H1 (cell line): ENCODE results near the gene GRM7. TPM values are rescaled to one million over a fixed set of nuclear protein-coding genes. Genes with fewer than 3 reads are reported as not detected.

Experiments
- CTCF ChIA-PET: fragments of 300-600 bp; sonication (Branson Sonifier 250); formaldehyde crosslinking; loops from one replicate; lab custom pipeline; 2021; ENCODE audit not compliant: partially characterized antibody; lab: Charles Lee
- POLR2A ChIA-PET: fragments of 300-600 bp; sonication (Branson Sonifier 250); formaldehyde crosslinking; loops from one replicate; lab custom pipeline; 2021; ENCODE audit warnings: inconsistent platforms; ENCODE audit not compliant: partially characterized antibody; lab: Charles Lee
- DNase-seq, 2 experiments: peaks; one replicate each; pipeline versions ENCODE4 v3.0.0 to v3.0.0-alpha.2; 2010 to 2022; ENCODE audit warnings: low spot score in 2 of 2, low read depth in 1 of 2, mixed read lengths in 1 of 2
- FAIRE-seq: peaks from 2 replicates; lab custom pipeline; 2011; peaks lifted over from hg19 to GRCh38; lab: Jason Lieb, UNC
- H2AFZ ChIP-seq: 2 replicates; pipeline ENCODE4 v1.8.1; 2012; ENCODE audit warnings: low read length, inconsistent platforms
- H2AK5ac ChIP-seq: 2 replicates; pipeline ENCODE4 v1.6.1; 2013; ENCODE audit warnings: low read depth, low read length
- H2BK120ac ChIP-seq: replicated peaks from 2 replicates; pipeline ENCODE3; 2013; ENCODE audit warnings: low read depth, low read length, inconsistent platforms
- H2BK12ac ChIP-seq: 2 replicates; pipeline ENCODE4 v1.6.1; 2013; ENCODE audit warnings: low read depth, low read length
- H2BK15ac ChIP-seq: 2 replicates; pipeline ENCODE4 v1.6.1; 2013; ENCODE audit warnings: low read length
- H2BK20ac ChIP-seq: 2 replicates; pipeline ENCODE4 v1.6.1; 2013; ENCODE audit warnings: low read length
- H2BK5ac ChIP-seq: 2 replicates; pipeline ENCODE4 v1.6.1; 2013; ENCODE audit warnings: low read depth, low read length
- H3K14ac ChIP-seq: 2 replicates; pipeline ENCODE4 v1.6.1; 2013; ENCODE audit warnings: inconsistent platforms; ENCODE audit not compliant: insufficient read length
- H3K18ac ChIP-seq: 2 replicates; pipeline ENCODE4 v1.6.1; 2013; ENCODE audit warnings: low read length; ENCODE audit errors: extremely low read depth
- H3K23ac ChIP-seq: 2 replicates; pipeline ENCODE4 v1.6.1; 2013; ENCODE audit warnings: inconsistent platforms; ENCODE audit not compliant: insufficient read length
- H3K23me2 ChIP-seq: 2 replicates; pipeline ENCODE4 v1.6.1; 2013; ENCODE audit warnings: low read depth, low read length
- H3K27ac ChIP-seq: 2 replicates; pipeline ENCODE4 v1.6.1; 2011; ENCODE audit warnings: low read depth, low read length, inconsistent platforms
- H3K27me3 ChIP-seq, 4 experiments: replicated peaks in 1 of 4; 1 replicate in 1 of 4; 2 replicates in 3 of 4; pipeline versions ENCODE4 v1.6.1 to v1.8.1; 2011 to 2013; ENCODE audit warnings: low read length in 3 of 4, mild to moderate bottlenecking in 3 of 4, inconsistent platforms in 2 of 4, mixed read lengths in 2 of 4, moderate library complexity in 1 of 4; ENCODE audit not compliant: control insufficient read depth in 3 of 4, insufficient read depth in 3 of 4; ENCODE audit errors: extremely low read depth in 1 of 4
- H3K36me3 ChIP-seq, 4 experiments: 2 replicates each; pipeline versions ENCODE4 v1.6.1 to v1.8.1; 2011 to 2013; ENCODE audit warnings: mild to moderate bottlenecking in 4 of 4, low read length in 3 of 4, moderate library complexity in 2 of 4, control low read depth in 1 of 4, inconsistent platforms in 1 of 4; ENCODE audit not compliant: insufficient read depth in 4 of 4, control insufficient read depth in 2 of 4
- H3K4ac ChIP-seq: replicated peaks from 2 replicates; pipeline ENCODE3; 2013; ENCODE audit warnings: low read length, low read depth, mixed read lengths, inconsistent platforms; ENCODE audit not compliant: insufficient read length
- H3K4me1 ChIP-seq, 4 experiments: replicated peaks in 1 of 4; 1 replicate in 1 of 4; 2 replicates in 3 of 4; pipeline versions ENCODE4 v1.6.1 to v1.8.1; 2011 to 2013; ENCODE audit warnings: low read length in 3 of 4, inconsistent platforms in 2 of 4, mixed read lengths in 1 of 4; ENCODE audit not compliant: insufficient read depth in 4 of 4, control insufficient read depth in 3 of 4
- H3K4me2 ChIP-seq, 2 experiments: 2 replicates each; pipeline versions ENCODE4 v1.6.1 to v1.8.1; 2011 to 2013; ENCODE audit warnings: low read depth in 2 of 2, low read length in 2 of 2, control low read depth in 1 of 2, inconsistent platforms in 1 of 2, mild to moderate bottlenecking in 1 of 2; ENCODE audit not compliant: insufficient read depth in 1 of 2
- H3K4me3 ChIP-seq, 4 experiments: fragments of 200-600, 300-600 bp in 1 of 4; sonication (generic), shearing (Covaris generic), sonication (Bioruptor Twin) in 1 of 4; 2 replicates each; pipeline versions ENCODE4 v1.5.1 to v1.8.1; 2011 to 2016; ENCODE audit warnings: low read length in 4 of 4, low read depth in 3 of 4, control low read depth in 2 of 4, inconsistent platforms in 2 of 4, mild to moderate bottlenecking in 2 of 4, mixed read lengths in 1 of 4, moderate library complexity in 1 of 4; ENCODE audit not compliant: insufficient read depth in 2 of 4; ENCODE audit errors: extremely low read depth in 1 of 4
- H3K56ac ChIP-seq: replicated peaks from 2 replicates; pipeline ENCODE3; 2013; ENCODE audit warnings: low read depth, mild to moderate bottlenecking, mixed read lengths, low read length, inconsistent platforms; ENCODE audit not compliant: insufficient read length
- H3K79me1 ChIP-seq: 2 replicates; pipeline ENCODE4 v1.6.1; 2013; ENCODE audit warnings: low read depth, low read length, control low read depth
- H3K79me2 ChIP-seq, 2 experiments: 2 replicates each; pipeline versions ENCODE4 v1.6.1 to v1.8.1; 2012 to 2013; ENCODE audit warnings: low read length in 2 of 2, mild to moderate bottlenecking in 2 of 2, inconsistent platforms in 1 of 2; ENCODE audit not compliant: insufficient read depth in 2 of 2, control insufficient read depth in 1 of 2
- H3K9ac ChIP-seq, 4 experiments: replicated peaks in 1 of 4; 1 replicate in 1 of 4; 2 replicates in 3 of 4; pipeline versions ENCODE4 v1.6.1 to v1.8.1; 2011 to 2013; ENCODE audit warnings: low read depth in 3 of 4, low read length in 3 of 4, control low read depth in 2 of 4, mild to moderate bottlenecking in 2 of 4, moderate library complexity in 2 of 4, inconsistent platforms in 1 of 4; ENCODE audit errors: extremely low read depth in 1 of 4
- H3K9me3 ChIP-seq, 2 experiments: 2 replicates each; pipeline versions ENCODE4 v1.6.1 to v1.8.1; 2012 to 2013; ENCODE audit warnings: mild to moderate bottlenecking in 2 of 2, moderate library complexity in 2 of 2, control low read depth in 1 of 2, inconsistent platforms in 1 of 2, low read depth in 1 of 2, low read length in 1 of 2, mixed read lengths in 1 of 2; ENCODE audit not compliant: insufficient read depth in 2 of 2
- H4K20me1 ChIP-seq, 2 experiments: replicated peaks in 1 of 2; 2 replicates each; pipeline versions ENCODE3 to v1.8.1; 2011 to 2013; ENCODE audit warnings: inconsistent platforms in 2 of 2, low read length in 2 of 2, mild to moderate bottlenecking in 1 of 2; ENCODE audit not compliant: insufficient read depth in 2 of 2, control insufficient read depth in 1 of 2
- H4K5ac ChIP-seq: 2 replicates; pipeline ENCODE4 v1.6.1; 2013; ENCODE audit warnings: low read length, low read depth, mixed read lengths, inconsistent platforms; ENCODE audit not compliant: insufficient read length
- H4K8ac ChIP-seq: 2 replicates; pipeline ENCODE4 v1.8.0; 2013; ENCODE audit warnings: mild to moderate bottlenecking, moderate library complexity, low read length, inconsistent platforms; ENCODE audit not compliant: insufficient read depth; ENCODE audit errors: extremely low read depth
- H4K91ac ChIP-seq: replicated peaks from 2 replicates; pipeline ENCODE3; 2013; ENCODE audit warnings: low read length, mixed read lengths, inconsistent platforms; ENCODE audit not compliant: insufficient read length
- BACH1 ChIP-seq: IDR thresholded peaks from 2 replicates; pipeline ENCODE4 v1.6.1; 2012; ENCODE audit warnings: low read length, improper control_type of control experiment
- CBX5 ChIP-seq: fragments of 300-800, 300-1000 bp; sonication (generic); IDR thresholded peaks from 2 replicates; pipeline ENCODE4 v1.7.1; 2016; ENCODE audit warnings: antibody characterized with exemption, low read length, low read depth
- CREB1 ChIP-seq: IDR thresholded peaks from 2 replicates; pipeline ENCODE4 v1.6.1; 2012; ENCODE audit warnings: inconsistent platforms
- JUN ChIP-seq: IDR thresholded peaks from 2 replicates; pipeline ENCODE4 v1.6.1; 2011; ENCODE audit warnings: low read depth, mild to moderate bottlenecking, improper control_type of control experiment, low read length
- JUND ChIP-seq: IDR thresholded peaks from 2 replicates; pipeline ENCODE4 v1.6.1; 2011; ENCODE audit warnings: mild to moderate bottlenecking, improper control_type of control experiment, low read length
- KDM5A ChIP-seq: fragments of 200-600 bp; IDR thresholded peaks from 2 replicates; pipeline ENCODE4 v1.7.1; 2012; ENCODE audit warnings: mild to moderate bottlenecking, low read length, inconsistent platforms, mixed read lengths
- MAX ChIP-seq: IDR thresholded peaks from 2 replicates; pipeline ENCODE4 v1.6.1; 2012; ENCODE audit warnings: inconsistent platforms
- RAD21 ChIP-seq, 2 experiments: IDR thresholded peaks in 1 of 2; conservative IDR thresholded peaks in 1 of 2; 2 replicates each; pipeline ENCODE4 v1.6.1; 2011; ENCODE audit warnings: low read depth in 2 of 2, low read length in 2 of 2, improper control_type of control experiment in 1 of 2, inconsistent platforms in 1 of 2, mild to moderate bottlenecking in 1 of 2, moderate library complexity in 1 of 2
- RBBP5 ChIP-seq: IDR thresholded peaks from 2 replicates; pipeline ENCODE4 v1.7.1; 2012; ENCODE audit warnings: low read depth, mild to moderate bottlenecking, inconsistent platforms, low read length, moderate library complexity, borderline replicate concordance
- TAF1 ChIP-seq: IDR thresholded peaks from 2 replicates; pipeline ENCODE4 v1.6.1; 2011; ENCODE audit warnings: mild to moderate bottlenecking, low read depth, low read length
- WGBS, 2 experiments: shearing (Covaris generic) in 1 of 2; methylation state at CpG; one replicate each; pipeline versions ENCODE4 v1.1.6 to v1.1.7; 2013 to 2015; ENCODE audit warnings: low lambda C conversion rate in 2 of 2, mixed read lengths in 2 of 2, inconsistent platforms in 1 of 2, low coverage in 1 of 2, missing lambda C conversion rate in 1 of 2; ENCODE audit not compliant: insufficient replicate concordance in 2 of 2, insufficient coverage in 1 of 2, insufficient read length in 1 of 2; ENCODE audit errors: extremely low coverage in 1 of 2, missing lambda C conversion rate in 1 of 2; 5-methylcytosine and 5-hydroxymethylcytosine counted together
- long read RNA-seq, 2 experiments: library from RNA in 1 of 2; library from capped mRNA in 1 of 2; stranded (forward); transcript quantifications; one replicate each; pipeline ENCODE4 v2.0.0, GENCODE V29; 2021; ENCODE audit warnings: inconsistent platforms in 1 of 2
- polyA minus RNA-seq, 3 experiments: library from RNA; depleted of rRNA, polyadenylated mRNA; stranded (reverse); fragments of >200 nt; gene quantifications; 1 replicate in 2 of 3; 2 replicates in 1 of 3; pipeline ENCODE4 v1.2.3, GENCODE V29; 2011
- polyA plus RNA-seq, 7 experiments: library from polyadenylated mRNA; depleted of rRNA in 3 of 7; stranded (reverse) in 5 of 7; unstranded in 2 of 7; fragments of >200 nt in 5 of 7; fragments of 200-250 nt in 2 of 7; gene quantifications; 1 replicate in 5 of 7; 2 replicates in 1 of 7; 4 replicates in 1 of 7; pipeline versions ENCODE4 v1.2.1 to v1.2.3, GENCODE V29; 2011 to 2013; ENCODE audit warnings: missing spikeins in 2 of 7, mixed read lengths in 2 of 7
- total RNA-seq: library from RNA; stranded (reverse); fragmentation: NEBNext Ultra II Directional; extraction: Animal tissue kit (Norgen Biotek cat#: 25700); gene quantifications from 2 replicates; pipeline ENCODE4 v1.2.1, GENCODE V29; 2021

Gene GRM7
- total RNA-seq (0.24 TPM in 1 of 2 replicates, not detected in the other), polyA plus RNA-seq (2011; rRNA removed) (0.16 and 0.17 TPM in 2 replicates), polyA minus RNA-seq (2011; rRNA and poly(A)+ RNA removed) (0.13 and 1.7 TPM in 2 replicates)
- 0.06 TPM for polyA plus RNA-seq (2011; cell fraction: cytosol; rRNA removed)
- polyA plus RNA-seq (2011; cell fraction: nucleus; rRNA removed): 0.40 TPM
- 0.06 to 0.21 TPM in 2 of 4 replicates, not detected in the others for polyA plus RNA-seq (2012, experiment 1 of 2)
- polyA plus RNA-seq (2012, experiment 2 of 2): not detected
- polyA plus RNA-seq (2013, experiment 1 of 2): 0.08 TPM
- 0.11 TPM for polyA plus RNA-seq (2013, experiment 2 of 2)
- not detected for polyA minus RNA-seq (2011; cell fraction: cytosol; rRNA and poly(A)+ RNA removed)
- 4.3 TPM for polyA minus RNA-seq (2011; cell fraction: nucleus; rRNA and poly(A)+ RNA removed)
- long read RNA-seq, experiment 1: 0 reads
- long read RNA-seq, experiment 2, partial matches to known transcripts: 0 of 2 reads
- long read RNA-seq, experiment 2, other reads (novel, unspliced or antisense): 2 of 2 reads

DNA sequence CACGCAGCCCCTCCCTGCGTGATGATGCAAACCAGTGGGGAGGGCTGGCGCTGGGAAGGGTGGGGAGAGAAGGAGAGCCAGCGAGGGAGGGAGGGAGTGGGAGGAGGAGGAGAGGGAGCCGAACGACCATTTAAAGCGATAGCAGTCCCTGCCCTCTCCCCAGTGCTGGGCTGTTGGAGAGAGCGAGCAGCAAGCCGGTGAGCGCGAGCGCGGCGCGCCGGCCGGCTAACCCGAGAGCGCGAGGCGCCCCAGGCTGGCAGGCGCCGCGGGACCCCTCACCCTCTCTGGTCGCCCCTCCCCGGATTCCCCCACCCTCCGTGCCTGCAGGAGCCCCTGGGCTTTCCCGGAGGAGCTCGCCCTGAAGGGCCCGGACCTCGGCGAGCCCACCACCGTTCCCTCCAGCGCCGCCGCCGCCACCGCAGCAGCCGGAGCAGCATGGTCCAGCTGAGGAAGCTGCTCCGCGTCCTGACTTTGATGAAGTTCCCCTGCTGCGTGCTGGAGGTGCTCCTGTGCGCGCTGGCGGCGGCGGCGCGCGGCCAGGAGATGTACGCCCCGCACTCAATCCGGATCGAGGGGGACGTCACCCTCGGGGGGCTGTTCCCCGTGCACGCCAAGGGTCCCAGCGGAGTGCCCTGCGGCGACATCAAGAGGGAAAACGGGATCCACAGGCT is at the start of gene GRM7:
Gene GRM7, plus strand, starts transcription at position 162 of the 671 bp plus-strand sequence.
- POLR2A ChIA-PET: interaction anchor here (1.5 to 1.6 kb wide), 2 partner anchors 10 to 22 kb away, joined by 3 read pairs; no protein-coding TSS in a partner anchor
- H3K9ac ChIP-seq: no peak within 1 kb of the TSS; a peak in 2 of 7 replicates
- TF ChIP-seq TAF1 (peak; percentile 57), RBBP5 (peak; percentile 63; the same call in 1 of the 2 replicates), JUND (no peak), KDM5A (no peak), BACH1 (no peak), RAD21 (IDR thresholded peaks at IDR 0.05 in 1 of 2, conservative IDR thresholded peaks at IDR 0.05 in 1 of 2; ENCODE audit: low read depth in 2 of 2, low read length in 2 of 2) (no peak), CBX5 (no peak), CREB1 (peak; percentile 28; the same call in 1 of the 2 replicates), MAX (peak; percentile 41), JUN (no peak)

More for the DNA sequence above, at the start of gene GRM7:
- Histone ChIP-seq H4K20me1 (peaks cover 0 to 2% of the 10 kb centered on the region in 2 experiments), H3K36me3 (no peaks in the 10 kb centered on the region), H3K23me2 (peaks cover 17% of the 10 kb centered on the region), H3K56ac (no peak within 1 kb of the TSS), H2AFZ (peak within 1 kb of the TSS; percentile 96), H2BK15ac (no peak within 1 kb of the TSS; the same call in 1 of the 2 replicates), H3K23ac (no peak within 1 kb of the TSS), H3K79me1 (no peaks in the 10 kb centered on the region), H3K27ac (no peak within 1 kb of the TSS), H3K27me3 (peaks cover 31 to 60% (median 51%) of the 10 kb centered on the region in 4 experiments), H2BK12ac (0 out of 2 replicates have a peak within 1 kb of the TSS, but pooled peaks have one; percentile 71), H3K9me3 (no peaks in the 10 kb centered on the region; a peak in 1 of 4 replicates), H3K18ac (no peak within 1 kb of the TSS), H4K91ac (no peak within 1 kb of the TSS), H2BK120ac (no peak within 1 kb of the TSS), H2BK20ac (no peak within 1 kb of the TSS), H3K79me2 (no peaks in the 10 kb centered on the region), H2AK5ac (no peak within 1 kb of the TSS), H3K4me2 (peak within 1 kb of the TSS; percentile 98), H3K14ac (no peak within 1 kb of the TSS), H3K4ac (no peak within 1 kb of the TSS), H2BK5ac (no peak within 1 kb of the TSS), H4K8ac (peak within 1 kb of the TSS; percentile 7; the same call in 1 of the 2 replicates), H3K4me1 (peaks cover 0 to 12% (median 6%) of the 10 kb centered on the region in 4 experiments; a peak in 6 of 7 replicates), H4K5ac (no peak within 1 kb of the TSS), H3K4me3 (peak within 1 kb of the TSS; percentile 35 to 82 (median 74))
- WGBS, 2 experiments: 1% methylated on average over 45 of the region's 62 CpGs; no CpG with 5 or more reads in 1 of the 2 experiments
- FAIRE-seq (no peak), DNase-seq (peak in 1 of 2 experiments; percentile 79)
- CTCF ChIA-PET: no interaction called here
